MM.1S (cell line): ENCODE results near the gene FMN1.

Experiments used
- EZH2 ChIP-seq: fragments of 300-600 bp; sonication (generic); optimal IDR thresholded peaks from 2 replicates; pipeline ENCODE3; 2017; ENCODE audit warnings: low read depth, mild to moderate bottlenecking, antibody characterized with exemption, low read length, mixed read lengths
- TF ChIP-seq, protein P1 (sequence below): fragments of 300-600 bp; sonication (generic); IDR thresholded peaks from 2 replicates; pipeline ENCODE4 v1.5.1; 2016; ENCODE audit warnings: antibody characterized with exemption, low read length, mixed read lengths

DNA sequence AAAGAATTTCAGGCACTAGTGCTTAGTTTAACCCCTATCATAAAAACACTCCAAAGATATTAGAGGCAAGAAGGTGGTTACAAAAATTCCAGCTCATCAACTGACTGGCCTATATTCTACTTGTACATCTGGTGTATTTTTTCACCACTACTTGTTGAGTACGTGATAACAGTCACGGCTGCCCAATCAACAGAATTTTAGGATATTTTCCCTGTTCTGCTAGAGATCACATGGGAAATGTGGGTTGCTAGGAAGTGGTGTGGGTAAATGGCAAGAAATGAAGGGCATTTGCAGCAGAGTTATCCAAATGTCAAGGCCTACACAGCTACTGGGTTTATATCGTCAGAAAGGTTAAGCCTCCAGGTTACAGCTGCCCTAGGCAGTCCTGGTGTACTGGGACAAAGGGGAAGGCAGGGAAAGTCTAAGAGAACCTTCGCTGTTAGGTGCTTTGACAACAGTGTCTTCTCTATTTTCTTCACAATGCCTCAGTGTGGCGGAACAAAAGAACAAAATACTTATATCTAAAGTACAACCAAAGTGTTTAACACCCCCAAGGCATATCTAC is 81.9 kb downstream of the FMN1 start:
- TF ChIP-seq, protein P1, sequence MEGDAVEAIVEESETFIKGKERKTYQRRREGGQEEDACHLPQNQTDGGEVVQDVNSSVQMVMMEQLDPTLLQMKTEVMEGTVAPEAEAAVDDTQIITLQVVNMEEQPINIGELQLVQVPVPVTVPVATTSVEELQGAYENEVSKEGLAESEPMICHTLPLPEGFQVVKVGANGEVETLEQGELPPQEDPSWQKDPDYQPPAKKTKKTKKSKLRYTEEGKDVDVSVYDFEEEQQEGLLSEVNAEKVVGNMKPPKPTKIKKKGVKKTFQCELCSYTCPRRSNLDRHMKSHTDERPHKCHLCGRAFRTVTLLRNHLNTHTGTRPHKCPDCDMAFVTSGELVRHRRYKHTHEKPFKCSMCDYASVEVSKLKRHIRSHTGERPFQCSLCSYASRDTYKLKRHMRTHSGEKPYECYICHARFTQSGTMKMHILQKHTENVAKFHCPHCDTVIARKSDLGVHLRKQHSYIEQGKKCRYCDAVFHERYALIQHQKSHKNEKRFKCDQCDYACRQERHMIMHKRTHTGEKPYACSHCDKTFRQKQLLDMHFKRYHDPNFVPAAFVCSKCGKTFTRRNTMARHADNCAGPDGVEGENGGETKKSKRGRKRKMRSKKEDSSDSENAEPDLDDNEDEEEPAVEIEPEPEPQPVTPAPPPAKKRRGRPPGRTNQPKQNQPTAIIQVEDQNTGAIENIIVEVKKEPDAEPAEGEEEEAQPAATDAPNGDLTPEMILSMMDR: no peak
- no peak for TF ChIP-seq EZH2
